Fibroblast of peridontal ligament (primary cell): ENCODE measurements around the gene POLR3H.
"Not testable (repeated sequence)": the region's sequence is repeated elsewhere in the genome, so short reads cannot be mapped to it uniquely, and the experiment has no call there.

Source experiments
- DNase-seq: peaks from one replicate; pipeline ENCODE4 v3.0.0-alpha.2; 2010; ENCODE audit errors: extremely low read depth

POLR3H gene

GRCh38 chr22:41564563-41564962 lies 20.3 kb upstream of the POLR3H start:
- no peak for DNase-seq

- peak; percentile 66 for DNase-seq
Observed at GRCh38 chr22:41563051-41563711, 18.9 kb upstream of the POLR3H start.

GRCh38 chr22:41562461-41562860 lies 18.2 kb upstream of the POLR3H start:
- DNase-seq = no peak

GRCh38 chr22:41561788-41562187 lies 17.5 kb upstream of the POLR3H start:
- DNase-seq = no peak

GRCh38 chr22:41561335-41561734 lies 17.1 kb upstream of the POLR3H start:
- no peak for DNase-seq

- no peak for DNase-seq
Observed at GRCh38 chr22:41560095-41560471, 15.8 kb upstream of the POLR3H start.

GRCh38 chr22:41558241-41558630 lies 14.0 kb upstream of the POLR3H start:
- not testable (repeated sequence) for DNase-seq

GRCh38 chr22:41557401-41558240 lies 13.4 kb upstream of the POLR3H start:
- peak; percentile 89 for DNase-seq

- no peak for DNase-seq
Observed at GRCh38 chr22:41556561-41556960, 12.3 kb upstream of the POLR3H start.

GRCh38 chr22:41555325-41555982 lies 11.2 kb upstream of the POLR3H start:
- no peak for DNase-seq

- no peak for DNase-seq
Observed at GRCh38 chr22:41551877-41552582, 7.8 kb upstream of the POLR3H start.

- DNase-seq = no peak
Observed at GRCh38 chr22:41550952-41551491, 6.8 kb upstream of the POLR3H start.

- no peak for DNase-seq
Observed at GRCh38 chr22:41548830-41549211, 4.6 kb upstream of the POLR3H start.

GRCh38 chr22:41544671-41545476 lies 604 bp upstream of the POLR3H start:
- DNase-seq = no peak

- no peak for DNase-seq
Observed at GRCh38 chr22:41542224-41542623, 2.0 kb downstream of the POLR3H start.

GRCh38 chr22:41541484-41541883 lies 2.8 kb downstream of the POLR3H start:
- DNase-seq = no peak

GRCh38 chr22:41540365-41540764 lies 3.9 kb downstream of the POLR3H start:
- DNase-seq = no peak

- no peak for DNase-seq
Observed at GRCh38 chr22:41540006-41540315, 4.3 kb downstream of the POLR3H start.

- no peak for DNase-seq
Observed at GRCh38 chr22:41539146-41540005, 4.9 kb downstream of the POLR3H start.

GRCh38 chr22:41538583-41538982 lies 5.7 kb downstream of the POLR3H start:
- no peak for DNase-seq
